GM19455 (cell line): ENCODE data around the gene CDKN2C.

Source experiments
- ATAC-seq: cut with Tn5 transposase; IDR thresholded peaks from one replicate; pipeline ENCODE4 v1.9.1; 2021; ENCODE audit not compliant: unreplicated experiment

The CDKN2C gene

DNA sequence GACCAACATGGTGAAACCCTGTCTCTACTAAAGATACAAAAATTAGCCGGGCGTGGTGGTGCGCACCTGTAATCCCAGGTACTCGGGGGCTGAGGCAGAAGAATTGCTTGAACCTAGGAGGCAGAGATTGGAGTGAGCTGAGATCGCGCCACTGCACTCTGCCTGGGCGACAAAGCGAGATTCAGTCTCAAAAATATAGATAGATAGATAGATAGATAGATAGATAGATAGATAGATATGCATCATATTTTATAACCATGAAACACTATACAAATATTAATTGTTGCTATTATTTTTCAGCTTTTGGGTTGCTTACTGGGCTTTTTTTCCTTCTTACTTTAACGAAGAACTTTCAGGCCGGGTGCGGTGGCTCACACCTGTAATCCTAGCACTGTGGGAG lies 5.2 kb upstream of the CDKN2C start:
- no peak for ATAC-seq

DNA sequence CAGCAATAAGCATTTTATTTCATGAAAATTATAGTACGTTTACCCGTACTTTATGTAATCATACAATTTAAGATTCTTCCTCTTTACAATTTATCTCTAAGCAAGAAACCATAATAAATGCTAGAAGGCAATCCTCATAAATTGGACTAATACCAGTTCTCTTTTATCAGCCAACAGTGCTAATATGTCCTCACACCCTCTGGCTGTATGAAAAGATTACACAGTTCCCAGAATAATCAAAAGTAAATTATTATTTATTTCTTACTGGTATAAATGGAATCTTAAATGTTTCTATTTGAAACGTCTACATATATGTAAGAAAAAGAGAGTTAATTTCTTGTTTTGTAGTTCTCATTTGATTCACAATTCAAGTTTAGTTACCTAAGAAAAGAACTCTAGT lies 3.1 kb upstream of the CDKN2C start:
- no peak for ATAC-seq

DNA sequence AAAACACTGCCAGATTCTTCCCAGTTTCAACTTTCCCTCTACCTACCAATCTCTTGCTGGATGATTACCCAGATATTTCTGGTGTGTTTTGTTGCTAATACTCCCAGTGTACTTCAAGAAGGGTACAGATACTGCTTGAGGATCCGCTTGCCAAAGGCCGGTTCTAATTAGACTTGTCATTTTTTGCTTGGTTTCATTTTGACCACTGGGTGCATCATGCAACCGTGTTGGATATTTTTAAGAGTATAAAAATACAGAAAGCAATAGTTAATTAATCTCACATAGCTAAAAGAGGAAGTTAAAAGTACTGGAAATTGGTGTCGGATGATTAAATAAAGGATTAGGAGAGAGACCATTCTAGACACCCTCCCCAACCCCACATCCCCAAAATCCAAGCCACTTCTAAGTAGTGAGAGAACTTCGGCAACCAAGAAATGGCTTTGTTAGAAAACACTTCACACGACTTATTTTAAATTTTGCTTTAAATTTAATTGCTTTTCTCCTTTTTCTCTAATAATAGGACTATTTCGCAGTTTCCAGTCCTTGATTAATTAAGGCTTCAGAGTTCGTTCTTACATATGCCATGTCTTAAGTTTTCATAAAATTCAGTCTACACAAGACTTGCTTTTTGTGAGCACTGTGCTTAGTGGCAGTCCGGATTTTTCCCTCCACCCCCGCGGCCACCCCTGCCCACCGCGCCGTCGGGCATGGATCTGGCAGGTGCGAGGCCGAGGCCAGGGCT lies 2.5 kb upstream of the CDKN2C start:
- no peak for ATAC-seq

DNA sequence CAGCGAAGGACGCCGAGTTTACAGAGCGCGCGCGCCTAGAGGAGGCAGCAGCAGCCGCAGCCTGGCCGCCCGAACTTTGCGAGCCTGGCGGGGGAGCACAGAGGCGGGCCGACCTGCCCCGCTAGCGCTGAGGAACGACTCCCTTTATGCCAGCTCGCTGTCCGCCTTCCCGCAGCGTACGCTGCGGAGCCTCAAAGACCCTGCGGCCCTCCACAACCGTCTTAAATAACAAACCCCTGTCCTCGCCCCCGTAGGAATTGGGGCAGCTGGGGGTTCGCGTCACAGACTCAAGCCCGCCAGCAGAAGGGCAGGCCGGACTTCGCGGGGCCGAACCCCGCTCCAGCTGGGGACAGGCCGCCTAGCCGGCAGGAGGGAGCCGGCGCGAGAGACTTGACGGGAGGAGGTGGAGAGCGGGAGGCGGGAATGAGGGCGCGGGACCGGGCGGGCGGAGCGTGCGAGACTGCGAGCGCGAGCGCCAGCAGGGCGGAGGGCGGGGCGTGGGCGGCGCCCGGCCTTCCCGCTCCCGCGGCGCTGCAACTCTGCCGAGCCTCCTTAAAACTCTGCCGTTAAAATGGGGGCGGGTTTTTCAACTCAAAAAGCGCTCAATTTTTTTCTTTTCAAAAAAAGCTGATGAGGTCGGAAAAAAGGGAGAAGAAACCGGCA lies 1.8 kb upstream of the CDKN2C start:
- ATAC-seq = peak; percentile 66

DNA sequence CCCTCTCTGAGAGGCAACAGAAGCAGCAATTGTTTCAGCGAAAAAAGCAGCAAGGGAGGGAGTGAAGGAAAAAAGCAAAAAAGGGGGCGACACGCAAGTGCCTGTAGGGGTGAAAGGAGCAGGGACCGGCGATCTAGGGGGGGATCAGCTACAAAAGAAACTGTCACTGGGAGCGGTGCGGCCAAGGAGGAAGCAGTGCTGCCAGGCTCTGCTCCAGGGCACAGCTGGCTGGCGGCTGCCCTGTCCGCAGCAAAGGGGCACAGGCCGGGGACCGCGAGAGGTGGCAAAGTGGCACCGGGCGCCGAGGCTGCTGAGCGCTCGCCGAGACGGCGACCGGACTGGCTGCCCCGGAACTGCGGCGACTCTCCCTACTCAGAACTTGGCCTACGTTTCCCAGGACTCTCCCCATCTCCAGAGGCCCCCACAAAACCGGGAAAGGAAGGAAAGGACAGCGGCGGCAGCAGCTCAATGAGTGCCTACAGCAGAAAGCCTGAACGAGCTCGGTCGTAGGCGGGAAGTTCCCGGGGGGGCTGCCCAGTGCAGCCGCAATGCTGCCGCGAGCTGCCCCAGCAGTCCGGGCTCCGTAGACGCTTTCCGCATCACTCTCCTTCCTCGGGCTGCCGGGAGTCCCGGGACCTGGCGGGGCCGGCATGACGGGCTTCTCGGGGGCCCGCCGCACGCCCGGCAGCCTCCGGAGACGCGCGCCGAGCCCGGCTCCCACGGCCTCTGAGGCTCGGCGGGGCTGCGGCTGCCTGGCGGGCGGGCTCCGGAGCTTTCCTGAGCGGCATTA lies 1.0 kb upstream of the CDKN2C start:
- peak; percentile 24 for ATAC-seq

DNA sequence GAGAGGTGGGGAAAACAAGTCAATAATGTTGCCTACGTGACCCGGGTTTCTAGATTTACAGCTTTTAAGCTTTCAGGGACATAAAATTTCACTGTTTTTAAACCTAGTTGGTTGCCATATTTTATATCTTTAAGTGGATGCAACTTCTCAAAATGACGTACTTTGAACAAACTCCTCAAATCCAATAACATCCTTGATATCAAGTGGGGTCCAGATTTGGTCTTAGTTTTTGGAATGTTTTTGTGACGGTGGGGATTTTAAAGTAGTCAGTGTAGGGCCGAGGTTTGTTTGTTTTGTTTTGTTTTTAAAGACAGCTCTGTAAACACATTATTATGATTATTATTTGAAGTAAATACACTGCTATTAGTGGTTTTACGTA lies 453 bp downstream of the CDKN2C start:
- ATAC-seq = no peak

- no peak for ATAC-seq
These were observed 1.0 kb downstream of the CDKN2C start for GRCh38 chr1:50970931-50971582.

DNA sequence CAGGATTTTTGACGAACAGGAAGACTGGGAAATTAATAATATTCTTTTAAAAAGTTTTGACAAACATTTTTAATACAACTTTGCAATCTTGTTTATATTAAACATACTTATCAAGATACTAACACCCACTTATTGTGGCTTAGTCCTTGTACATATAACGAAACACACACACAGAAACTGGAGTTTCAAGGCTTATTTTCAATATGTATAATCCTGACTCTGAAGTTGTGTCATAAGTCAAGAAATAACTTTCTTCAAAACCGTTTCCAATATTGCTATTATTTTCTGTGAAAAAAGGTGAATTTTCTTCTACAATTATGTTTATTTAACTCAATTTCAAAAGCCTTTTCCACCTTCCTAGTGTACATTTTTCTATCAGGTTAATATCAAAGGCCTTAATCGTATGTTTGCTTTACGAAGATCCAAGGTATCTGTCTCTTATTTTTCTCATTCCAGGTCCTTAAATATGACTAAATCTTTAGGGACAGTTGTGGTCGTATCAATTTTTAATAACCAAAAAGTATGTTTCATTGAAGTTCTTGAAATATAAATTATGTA lies 1.8 kb downstream of the CDKN2C start:
- ATAC-seq = no peak

DNA sequence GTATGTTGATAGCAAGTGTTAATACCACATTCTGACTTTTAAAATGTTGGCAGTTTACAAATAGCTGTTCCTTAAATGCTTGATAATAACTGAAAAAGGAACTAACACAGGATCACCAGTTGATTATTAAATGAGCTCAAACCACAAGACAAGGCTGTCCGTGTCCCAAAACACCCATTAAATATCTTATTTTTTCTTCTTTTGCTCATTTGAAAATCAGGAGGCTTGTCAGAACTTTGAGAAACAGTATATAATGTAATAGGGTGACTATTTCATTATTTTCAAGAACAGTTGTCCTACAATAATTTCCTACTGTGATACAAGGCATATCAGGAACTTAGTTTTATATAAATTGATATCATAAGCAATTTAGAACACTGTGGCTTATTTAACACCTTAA lies 2.7 kb downstream of the CDKN2C start:
- no peak for ATAC-seq

DNA sequence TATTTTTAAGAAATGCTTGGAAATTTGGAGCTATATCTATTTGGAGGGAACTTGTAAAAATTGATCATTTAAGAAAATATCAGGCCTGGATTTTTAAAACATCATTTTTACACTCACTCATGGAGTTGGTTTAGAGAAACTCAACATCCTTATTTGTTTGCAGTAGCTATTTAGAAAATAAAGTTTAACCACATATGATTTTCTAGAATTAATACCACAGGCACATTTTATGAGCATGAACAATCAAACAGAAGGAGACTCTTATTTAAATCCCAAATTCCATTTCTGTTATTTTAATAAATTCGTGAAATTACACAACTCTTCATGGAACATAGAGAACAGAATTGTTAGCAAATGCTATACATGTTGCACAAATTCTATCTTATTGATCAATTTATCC lies 3.2 kb downstream of the CDKN2C start:
- no peak for ATAC-seq

DNA sequence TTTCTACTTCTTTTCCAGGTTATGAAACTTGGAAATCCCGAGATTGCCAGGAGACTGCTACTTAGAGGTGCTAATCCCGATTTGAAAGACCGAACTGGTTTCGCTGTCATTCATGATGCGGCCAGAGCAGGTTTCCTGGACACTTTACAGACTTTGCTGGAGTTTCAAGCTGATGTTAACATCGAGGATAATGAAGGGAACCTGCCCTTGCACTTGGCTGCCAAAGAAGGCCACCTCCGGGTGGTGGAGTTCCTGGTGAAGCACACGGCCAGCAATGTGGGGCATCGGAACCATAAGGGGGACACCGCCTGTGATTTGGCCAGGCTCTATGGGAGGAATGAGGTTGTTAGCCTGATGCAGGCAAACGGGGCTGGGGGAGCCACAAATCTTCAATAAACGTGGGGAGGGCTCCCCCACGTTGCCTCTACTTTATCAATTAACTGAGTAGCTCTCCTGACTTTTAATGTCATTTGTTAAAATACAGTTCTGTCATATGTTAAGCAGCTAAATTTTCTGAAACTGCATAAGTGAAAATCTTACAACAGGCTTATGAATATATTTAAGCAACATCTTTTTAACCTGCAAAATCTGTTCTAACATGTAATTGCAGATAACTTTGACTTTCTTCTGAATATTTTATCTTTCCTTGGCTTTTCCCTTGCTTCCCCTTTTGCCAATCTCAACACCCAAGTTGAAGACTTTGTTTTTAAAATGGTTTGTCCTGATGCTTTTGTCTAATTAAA lies 4.0 kb downstream of the CDKN2C start:
- no peak for ATAC-seq

DNA sequence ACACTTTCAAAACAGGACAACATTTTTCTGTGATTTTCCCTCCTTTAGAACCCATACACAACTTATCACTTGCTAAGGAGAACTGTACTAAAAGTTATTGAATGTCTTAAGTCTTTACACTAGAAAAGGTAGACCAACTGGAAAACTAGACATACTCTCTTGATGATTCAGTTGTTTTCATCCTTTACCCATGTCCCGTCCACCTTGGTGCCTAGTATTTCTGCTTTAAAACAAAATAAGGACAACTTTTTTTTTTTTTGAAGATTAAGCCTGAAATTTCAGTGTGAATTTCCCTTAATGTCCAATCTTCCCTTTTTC lies 4.5 kb downstream of the CDKN2C start:
- ATAC-seq = no peak

GRCh38 chr1:50975436-50975835 lies 5.4 kb downstream of the CDKN2C start:
- ATAC-seq = no peak

DNA sequence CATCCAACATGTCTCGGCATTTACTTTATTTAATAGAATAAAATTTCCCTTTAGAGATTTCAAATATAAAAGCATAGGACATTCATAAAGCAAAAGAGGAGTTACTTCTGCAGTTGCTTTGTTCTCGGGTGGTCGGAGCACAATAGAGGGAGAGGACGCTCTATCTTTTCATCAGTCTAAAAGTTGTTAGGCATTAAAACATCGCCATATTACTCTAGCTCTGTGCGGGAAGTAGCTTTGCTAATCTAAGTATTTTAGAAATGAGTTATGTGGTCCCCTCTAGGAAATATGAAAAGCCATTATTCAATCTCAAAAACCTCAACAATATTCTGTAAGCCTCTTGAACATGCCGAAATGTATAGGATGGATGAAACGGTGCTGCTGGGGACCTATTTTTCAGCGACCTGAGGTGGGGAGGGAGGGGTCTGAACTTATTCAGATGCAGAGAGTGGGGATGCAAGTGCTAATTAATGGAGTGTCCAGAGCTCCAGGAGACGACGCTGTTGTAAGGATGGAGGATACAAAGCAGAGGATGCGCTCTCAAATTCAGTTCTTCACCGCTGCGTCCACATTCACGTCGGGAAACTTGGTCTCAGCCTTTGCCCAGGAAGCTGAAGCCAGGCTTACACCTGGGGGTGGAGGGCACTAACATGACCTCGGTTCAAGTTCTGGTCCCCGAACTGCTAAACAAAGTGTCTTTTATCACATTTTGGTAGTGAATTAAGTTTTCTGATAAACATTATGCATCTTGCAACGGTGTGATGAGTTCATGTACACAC lies 6.3 kb downstream of the CDKN2C start:
- peak; percentile 1 for ATAC-seq

GRCh38 chr1:50976890-50977574 lies 7.0 kb downstream of the CDKN2C start:
- ATAC-seq = peak; percentile 50

DNA sequence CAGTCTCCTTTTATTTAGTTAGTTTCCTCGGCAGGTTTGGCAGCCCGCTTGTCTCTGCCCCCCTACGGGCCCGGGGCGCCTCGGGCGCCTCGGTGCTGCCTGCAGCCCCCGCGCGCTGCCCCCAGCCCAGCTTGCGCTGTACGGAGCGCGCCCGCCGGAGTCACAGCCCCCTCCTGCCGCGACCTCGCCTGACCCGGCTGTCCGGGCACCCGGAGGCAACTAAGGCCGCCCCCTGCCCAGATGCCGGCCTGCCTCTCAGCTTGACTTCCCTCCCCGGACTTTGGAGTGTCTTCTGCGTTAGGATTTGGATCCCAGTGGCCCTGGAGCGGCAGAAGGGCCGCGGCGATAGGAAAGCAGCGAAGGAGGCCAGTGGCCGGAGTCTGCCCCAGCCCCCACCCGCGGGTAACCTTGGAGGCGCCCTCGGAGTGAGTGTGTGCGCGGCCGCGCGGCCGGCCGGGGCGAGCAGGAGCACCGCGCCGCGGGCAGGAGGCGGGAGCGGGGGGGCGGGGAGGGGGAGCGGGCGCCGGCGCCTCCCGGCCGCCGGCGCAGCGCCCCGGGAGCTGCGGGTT lies 7.6 kb downstream of the CDKN2C start:
- ATAC-seq = peak; percentile 60

- ATAC-seq = peak; percentile 49
These were observed 8.3 kb downstream of the CDKN2C start for GRCh38 chr1:50978144-50978851.
